Measurements from ENCODE around the gene SARDH.

Gene SARDH

GRCh38 chr9:133725886-133726285 lies 12.3 kb downstream of the SARDH start:
- no peak for TF ChIP-seq CTCF (IDR thresholded peaks at IDR 0.05)
- Histone ChIP-seq H3K4me3 (no peak overlapping the region), H3K27ac (no peak overlapping the region)
- DNase-seq (ENCODE audit: low spot score) = no peak

GRCh38 chr9:133718563-133719315 lies 19.4 kb downstream of the SARDH start:
- DNase-seq (ENCODE audit: low spot score) = no peak
- no peak for TF ChIP-seq CTCF (IDR thresholded peaks at IDR 0.05)

GRCh38 chr9:133717113-133718031 lies 20.8 kb downstream of the SARDH start:
- TF ChIP-seq CTCF (IDR thresholded peaks at IDR 0.05) = no peak
- H3K27ac ChIP-seq = no peak overlapping the region
- no peak overlapping the region for H3K4me3 ChIP-seq
- no peak for DNase-seq (ENCODE audit: low spot score)

More at GRCh38 chr9:133718563-133719315, 19.4 kb downstream of the SARDH start:
- Histone ChIP-seq H3K4me3 (no peak overlapping the region), H3K27ac (no peak overlapping the region)

GRCh38 chr9:133716564-133717112 lies 21.5 kb downstream of the SARDH start:
- TF ChIP-seq CTCF (IDR thresholded peaks at IDR 0.05) = no peak
- no peak for DNase-seq (ENCODE audit: low spot score)
- H3K27ac ChIP-seq = peak overlapping the region in 1 of 2 donors; percentile 71
- no peak overlapping the region for H3K4me3 ChIP-seq

- no peak for TF ChIP-seq CTCF (IDR thresholded peaks at IDR 0.05)
- H3K27ac ChIP-seq = peak overlapping the region in 1 of 2 donors; percentile 71
- no peak overlapping the region for H3K4me3 ChIP-seq
- no peak for DNase-seq (ENCODE audit: low spot score)
These were observed 22.1 kb downstream of the SARDH start for GRCh38 chr9:133715866-133716563.

- no peak for DNase-seq (ENCODE audit: low spot score)
- TF ChIP-seq CTCF (IDR thresholded peaks at IDR 0.05) = no peak
- Histone ChIP-seq H3K27ac (peak overlapping the region in 1 of 2 donors; percentile 71), H3K4me3 (no peak overlapping the region)
These were observed 22.8 kb downstream of the SARDH start for GRCh38 chr9:133715295-133715865.

Measured in coronary artery (tissue), 2 donors.